ENCODE results near the gene OPHN1.

Gene OPHN1

DNA sequence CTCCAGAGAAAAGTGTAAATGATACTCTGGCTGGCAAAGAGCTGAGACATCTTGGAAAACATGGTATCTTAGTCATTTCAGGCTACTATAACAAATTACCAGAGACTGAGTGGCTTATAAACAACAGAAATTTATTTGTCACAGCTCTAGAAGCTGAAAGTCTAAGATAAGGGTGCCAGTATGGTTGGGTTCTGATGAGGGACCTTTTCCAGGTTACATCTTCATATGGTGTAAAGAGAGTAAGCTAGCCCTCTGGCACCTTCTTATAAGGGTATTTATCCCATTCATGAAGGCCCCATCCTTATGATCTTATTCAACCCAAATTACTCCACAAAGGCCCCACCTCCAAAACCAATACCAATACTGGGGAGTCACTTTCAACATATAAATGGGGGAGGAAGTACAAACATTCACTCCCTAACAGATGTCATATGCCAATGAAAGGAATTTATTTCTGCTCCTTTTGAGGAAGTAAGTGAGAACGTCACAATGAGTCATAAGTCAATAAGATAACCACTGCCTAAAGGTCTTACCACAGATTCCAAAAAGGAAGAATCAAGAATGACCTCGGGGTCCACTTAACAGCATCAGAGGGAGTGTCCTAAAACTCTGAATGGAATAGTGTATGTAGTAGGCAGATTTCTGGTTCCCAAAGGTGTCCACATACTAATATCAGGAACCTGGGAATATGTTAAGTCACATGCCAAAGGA, 246.6 kb downstream of the OPHN1 start:
- DNase-seq (ENCODE audit: insufficient read length, low spot score) (no peak), FAIRE-seq (no peak)
- TF ChIP-seq, protein P1, sequence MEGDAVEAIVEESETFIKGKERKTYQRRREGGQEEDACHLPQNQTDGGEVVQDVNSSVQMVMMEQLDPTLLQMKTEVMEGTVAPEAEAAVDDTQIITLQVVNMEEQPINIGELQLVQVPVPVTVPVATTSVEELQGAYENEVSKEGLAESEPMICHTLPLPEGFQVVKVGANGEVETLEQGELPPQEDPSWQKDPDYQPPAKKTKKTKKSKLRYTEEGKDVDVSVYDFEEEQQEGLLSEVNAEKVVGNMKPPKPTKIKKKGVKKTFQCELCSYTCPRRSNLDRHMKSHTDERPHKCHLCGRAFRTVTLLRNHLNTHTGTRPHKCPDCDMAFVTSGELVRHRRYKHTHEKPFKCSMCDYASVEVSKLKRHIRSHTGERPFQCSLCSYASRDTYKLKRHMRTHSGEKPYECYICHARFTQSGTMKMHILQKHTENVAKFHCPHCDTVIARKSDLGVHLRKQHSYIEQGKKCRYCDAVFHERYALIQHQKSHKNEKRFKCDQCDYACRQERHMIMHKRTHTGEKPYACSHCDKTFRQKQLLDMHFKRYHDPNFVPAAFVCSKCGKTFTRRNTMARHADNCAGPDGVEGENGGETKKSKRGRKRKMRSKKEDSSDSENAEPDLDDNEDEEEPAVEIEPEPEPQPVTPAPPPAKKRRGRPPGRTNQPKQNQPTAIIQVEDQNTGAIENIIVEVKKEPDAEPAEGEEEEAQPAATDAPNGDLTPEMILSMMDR (IDR thresholded peaks at IDR 0.05; ENCODE audit: insufficient read depth, missing control alignments) = no peak

DNA sequence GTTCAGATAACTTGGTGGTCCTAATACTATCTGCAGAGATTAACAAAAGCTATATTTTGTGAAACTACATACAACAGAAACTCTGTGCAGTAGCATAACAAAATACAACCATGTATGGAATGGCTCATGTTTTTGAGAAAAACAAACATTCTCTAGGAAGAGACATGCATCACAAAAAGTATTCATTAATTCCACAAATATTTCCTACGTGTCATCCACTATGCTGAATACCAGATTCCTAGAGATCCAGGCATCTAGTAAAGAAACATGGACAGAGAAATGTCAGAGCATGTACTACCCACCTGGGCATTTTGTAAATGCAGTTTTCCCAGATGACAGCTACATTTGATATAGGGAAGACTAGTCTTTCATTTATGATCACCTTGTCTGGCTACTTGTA, 248.1 kb downstream of the OPHN1 start:
- FAIRE-seq (no peak), DNase-seq (ENCODE audit: insufficient read length, low spot score) (no peak)
- TF ChIP-seq, protein P1 (IDR thresholded peaks at IDR 0.05; ENCODE audit: insufficient read depth, missing control alignments) = no peak

DNA sequence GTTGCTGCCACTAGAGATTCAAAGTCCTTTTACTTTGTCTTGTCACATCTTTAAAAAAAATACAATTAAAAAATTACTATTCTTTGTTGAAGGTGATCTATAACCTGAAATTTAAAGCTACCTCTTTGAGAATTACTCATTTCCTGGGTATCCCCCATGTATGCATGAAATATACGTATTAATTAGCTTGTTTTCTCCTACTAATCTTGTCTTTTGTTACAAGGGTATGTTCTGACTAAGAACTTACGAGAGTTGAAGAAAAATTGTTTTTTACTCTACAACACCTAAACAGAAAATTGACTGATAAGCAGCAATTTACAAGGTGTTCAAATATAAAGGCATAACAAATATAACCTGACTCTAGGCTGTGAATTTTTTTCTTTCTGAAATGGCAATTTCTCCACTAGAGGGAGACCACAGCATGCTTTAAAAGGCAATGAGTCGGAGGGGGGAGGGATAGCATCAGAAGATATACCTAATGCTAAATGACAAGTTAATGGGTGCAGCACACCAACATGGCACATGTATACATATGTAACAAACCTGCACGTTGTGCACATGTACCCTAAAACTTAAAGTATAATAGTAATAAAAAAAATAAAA, 249.6 kb downstream of the OPHN1 start:
- TF ChIP-seq, protein P1 (IDR thresholded peaks at IDR 0.05; ENCODE audit: insufficient read depth, missing control alignments) = peak; percentile 38
- DNase-seq (ENCODE audit: insufficient read length, low spot score) = no peak
- FAIRE-seq = no peak

DNA sequence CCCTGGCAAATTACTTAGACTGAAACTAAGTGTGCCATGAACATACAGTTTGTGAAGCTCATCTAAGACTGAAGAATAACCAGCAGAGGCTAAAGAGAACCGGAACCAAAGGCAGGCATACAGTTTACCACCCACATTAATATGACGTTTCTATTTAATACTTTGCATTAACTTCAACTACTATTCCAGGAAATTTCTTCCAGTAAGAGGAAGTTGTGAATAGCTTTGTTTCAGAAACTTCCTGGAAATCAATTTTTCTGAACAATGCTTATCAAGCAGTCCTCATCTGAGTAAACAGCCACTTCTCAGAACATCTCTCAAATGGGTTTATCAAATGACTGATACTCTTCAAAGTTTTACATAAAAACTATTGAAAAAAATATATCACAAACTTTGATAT, 252.7 kb downstream of the OPHN1 start:
- DNase-seq (ENCODE audit: insufficient read length, low spot score) = no peak
- TF ChIP-seq, protein P1 (IDR thresholded peaks at IDR 0.05; ENCODE audit: insufficient read depth, missing control alignments) = no peak
- FAIRE-seq = no peak

DNA sequence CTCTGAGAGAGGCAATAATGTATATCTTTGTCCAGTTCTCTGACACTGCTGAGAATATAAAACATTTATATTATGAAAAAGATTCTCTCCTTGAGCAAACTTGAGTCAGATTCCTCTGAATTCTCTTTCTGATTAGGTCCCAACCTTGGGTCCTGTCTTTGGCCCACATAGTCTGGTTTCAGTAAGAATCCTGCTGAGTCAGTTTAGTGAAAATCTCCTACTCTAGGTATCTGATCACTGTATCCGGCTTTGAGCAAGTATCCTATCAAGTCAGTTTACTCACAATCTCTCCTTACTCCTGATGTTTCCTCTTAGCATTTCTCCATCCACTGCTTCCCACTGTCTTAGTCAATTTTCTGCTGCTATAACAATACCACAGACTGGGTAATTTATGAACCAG, 253.9 kb downstream of the OPHN1 start:
- no peak for DNase-seq (ENCODE audit: insufficient read length, low spot score)
- TF ChIP-seq, protein P1 (IDR thresholded peaks at IDR 0.05; ENCODE audit: insufficient read depth, missing control alignments) = no peak
- FAIRE-seq = no peak

DNA sequence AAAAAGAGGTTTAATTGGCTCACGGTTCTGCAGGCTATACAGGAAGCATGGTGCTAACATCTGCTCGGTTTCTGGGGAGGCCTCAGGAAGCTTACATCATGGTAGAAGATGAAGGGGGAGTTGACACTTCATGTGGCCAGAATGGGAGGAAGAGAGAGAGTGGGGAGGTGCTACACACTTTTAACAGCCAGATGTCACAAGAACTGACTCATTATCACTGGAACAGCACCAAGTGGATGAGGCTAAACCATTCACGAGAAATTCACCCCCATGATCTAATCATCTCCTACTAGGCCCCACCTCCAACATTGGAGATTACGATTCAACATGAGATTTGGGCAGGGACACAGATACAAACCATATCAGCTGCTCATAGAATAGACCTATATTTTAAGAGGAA, 255.8 kb downstream of the OPHN1 start:
- no peak for FAIRE-seq
- DNase-seq (ENCODE audit: insufficient read length, low spot score) = no peak
- TF ChIP-seq, protein P1 (IDR thresholded peaks at IDR 0.05; ENCODE audit: insufficient read depth, missing control alignments) = no peak

DNA sequence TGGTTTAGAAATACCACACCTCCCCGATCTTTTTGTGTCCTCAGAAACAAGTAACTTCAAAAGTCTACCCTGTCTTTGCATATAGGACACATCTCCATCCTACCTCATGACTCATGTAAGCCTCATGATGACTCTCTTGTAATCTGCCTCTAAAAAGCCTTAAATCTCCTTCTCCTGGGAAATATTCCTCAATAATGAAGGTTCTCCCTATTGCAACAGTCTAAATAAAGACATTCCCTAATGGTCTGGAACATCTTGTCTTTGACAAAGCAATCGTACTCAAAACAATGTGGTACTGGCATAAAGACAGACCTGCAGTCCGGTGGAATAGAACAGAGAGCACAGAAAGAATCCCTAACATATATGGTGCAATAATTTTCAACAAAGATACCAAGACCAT, 257.7 kb downstream of the OPHN1 start:
- DNase-seq (ENCODE audit: insufficient read length, low spot score) = no peak
- TF ChIP-seq, protein P1 (IDR thresholded peaks at IDR 0.05; ENCODE audit: insufficient read depth, missing control alignments) = no peak

More for the DNA sequence above, 257.7 kb downstream of the OPHN1 start:
- FAIRE-seq = no peak
